ENCODE measurements around the gene AGAP3.

AGAP3 gene

DNA sequence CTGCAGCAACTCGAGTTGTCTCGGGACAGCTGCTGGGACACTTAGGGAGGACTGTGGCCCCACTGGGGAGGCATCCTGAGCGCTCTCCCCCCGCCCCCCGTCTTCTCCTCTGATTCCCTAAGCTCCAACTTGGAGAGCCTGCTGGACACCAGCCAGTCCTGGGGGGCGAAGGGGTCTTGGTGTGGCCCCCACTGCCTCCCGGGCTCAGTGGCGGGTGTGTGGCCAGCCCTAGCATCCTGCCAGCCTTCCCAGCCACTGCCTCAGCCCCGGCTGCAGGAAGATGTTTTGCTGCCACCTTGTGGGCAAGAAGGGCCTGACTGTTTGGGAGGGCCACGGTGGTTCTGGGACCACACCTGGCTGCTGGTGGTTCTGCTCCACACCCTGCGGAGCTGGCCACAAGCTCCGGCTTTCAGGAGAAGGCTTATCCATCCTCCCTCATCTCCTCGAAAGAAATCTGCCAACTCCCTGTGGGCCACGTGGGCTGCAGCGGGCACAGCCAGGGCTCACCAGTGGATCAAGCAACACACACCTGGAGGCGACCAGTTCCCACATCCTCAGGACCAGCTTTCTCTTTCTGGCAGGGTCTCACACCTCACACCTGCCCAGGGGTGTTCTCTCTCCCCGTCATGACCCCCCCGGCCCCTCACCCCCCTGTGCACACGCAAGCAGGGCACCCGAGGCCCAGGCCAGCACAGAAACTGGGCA lies 24.8 kb downstream of the AGAP3 start:
- no peak for FAIRE-seq

DNA sequence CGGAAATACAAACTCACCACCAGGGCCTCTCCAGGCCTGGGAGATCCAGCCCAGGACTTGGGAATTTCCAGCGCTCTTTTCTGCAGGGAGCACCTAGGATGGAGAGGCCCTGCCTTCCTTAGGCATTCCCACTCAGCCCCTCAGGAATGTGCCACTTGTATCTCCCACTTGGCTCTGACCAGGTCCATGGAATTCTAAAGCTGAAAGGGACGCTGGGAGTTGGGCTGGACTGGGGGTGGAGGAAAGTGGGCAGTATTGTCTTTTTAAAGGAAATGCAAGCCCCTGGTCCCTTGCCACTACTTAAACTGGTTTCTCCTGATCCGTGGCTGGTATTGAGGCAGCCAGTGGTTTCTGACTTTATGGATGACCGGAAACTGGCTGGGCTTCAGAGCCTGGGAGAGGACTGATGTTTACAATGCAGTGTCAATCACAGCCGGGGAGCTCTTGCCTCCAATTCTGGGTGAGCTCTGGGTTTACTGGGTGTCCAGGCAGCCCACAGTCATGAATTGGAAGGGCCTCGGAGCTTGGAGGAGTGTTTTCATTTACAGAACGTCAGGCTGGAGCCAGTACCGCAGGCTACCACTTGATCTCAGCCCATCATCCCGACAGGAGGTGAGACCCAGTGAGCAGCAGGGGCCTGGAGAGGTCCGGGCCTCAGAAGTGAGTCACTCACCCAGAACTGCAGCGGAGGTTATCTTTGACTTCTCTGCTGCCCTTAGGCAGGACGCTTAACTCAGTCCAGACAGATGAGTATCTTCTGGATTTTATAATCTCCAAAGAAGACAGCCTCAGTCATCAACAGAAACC lies 27.3 kb downstream of the AGAP3 start:
- FAIRE-seq = no peak

GRCh38 chr7:151114151-151115090 lies 28.1 kb downstream of the AGAP3 start:
- no peak for FAIRE-seq

DNA sequence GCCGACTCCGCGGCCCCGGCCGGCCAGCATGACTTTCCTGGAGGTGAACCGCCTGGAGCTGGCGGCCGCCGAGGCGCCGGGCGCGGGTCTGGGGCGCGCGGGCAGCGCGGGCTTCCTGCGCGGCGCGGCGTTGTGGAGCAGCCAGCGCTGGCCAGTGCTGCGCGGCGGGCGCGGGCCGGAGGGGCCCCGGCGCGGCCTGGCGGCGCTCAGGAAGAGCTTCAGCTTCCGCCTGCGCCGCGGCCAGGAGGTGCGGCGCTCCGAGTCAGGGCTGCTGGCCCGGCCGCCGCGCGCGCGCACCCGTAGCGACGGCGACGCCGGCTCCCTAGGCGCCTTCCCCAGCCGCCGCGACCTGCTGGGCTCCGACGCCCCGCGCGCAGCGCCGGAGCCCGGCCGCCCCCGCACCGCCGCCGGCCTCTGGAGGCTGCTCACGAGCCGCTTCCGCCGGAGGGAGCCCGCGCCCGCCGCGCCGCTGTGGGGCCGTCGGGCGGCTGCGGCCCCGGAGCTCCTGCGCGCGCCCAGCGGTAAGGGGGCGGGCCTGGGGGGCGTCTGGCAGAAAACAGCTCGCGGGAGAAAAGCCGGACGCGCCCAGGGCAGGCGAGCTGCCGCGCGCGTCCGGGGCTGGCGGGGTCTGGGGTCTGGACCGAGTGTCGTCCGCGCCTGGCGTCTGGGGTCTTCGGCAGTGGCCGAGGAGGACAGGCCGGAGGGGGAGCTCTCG lies 29.0 kb downstream of the AGAP3 start:
- no peak for FAIRE-seq

- no peak for FAIRE-seq
These were observed 29.7 kb downstream of the AGAP3 start for GRCh38 chr7:151115836-151116418.

- no peak for FAIRE-seq
These were observed 30.5 kb downstream of the AGAP3 start for GRCh38 chr7:151116603-151117440.

- no peak for FAIRE-seq
These were observed 31.3 kb downstream of the AGAP3 start for GRCh38 chr7:151117565-151117964.

DNA sequence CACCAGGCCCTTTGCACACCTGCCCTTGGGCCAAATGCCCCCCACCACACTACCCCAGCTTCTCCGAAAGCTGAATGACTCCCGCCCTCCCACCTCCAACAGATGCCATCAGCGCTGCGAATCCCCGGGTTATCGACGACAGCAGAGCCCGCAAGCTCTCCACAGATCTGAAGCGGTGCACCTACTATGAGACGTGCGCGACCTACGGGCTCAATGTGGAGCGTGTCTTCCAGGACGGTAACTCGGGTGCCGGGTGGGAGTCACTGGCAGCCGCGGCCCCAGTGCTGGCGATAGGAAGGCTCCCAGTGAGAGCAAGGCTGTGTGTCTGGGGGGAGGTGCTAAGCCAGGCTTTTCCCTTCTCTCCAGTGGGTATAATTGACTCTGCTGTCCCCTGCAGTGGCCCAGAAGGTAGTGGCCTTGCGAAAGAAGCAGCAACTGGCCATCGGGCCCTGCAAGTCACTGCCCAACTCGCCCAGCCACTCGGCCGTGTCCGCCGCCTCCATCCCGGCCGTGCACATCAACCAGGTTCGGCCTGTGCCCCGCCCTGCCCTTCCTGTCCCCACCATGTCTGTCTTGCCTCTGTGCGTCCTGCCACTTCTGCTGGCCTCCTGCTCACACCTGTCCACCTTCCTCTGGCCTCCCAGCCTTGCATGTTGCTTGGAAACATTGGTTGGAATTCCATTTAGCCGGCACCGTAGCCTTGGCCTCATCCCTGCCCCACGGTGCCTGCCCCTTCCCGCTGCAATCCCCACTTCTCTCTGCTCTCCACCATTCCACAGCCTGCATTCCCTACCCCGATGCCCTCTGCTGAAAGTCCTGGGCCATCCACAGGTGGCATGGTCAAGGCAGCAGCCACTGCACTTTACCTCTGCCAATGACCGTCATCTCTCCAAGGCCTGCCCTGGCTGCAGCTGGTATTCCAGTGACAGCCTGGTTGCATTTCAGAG lies 32.1 kb downstream of the AGAP3 start:
- FAIRE-seq = no peak

DNA sequence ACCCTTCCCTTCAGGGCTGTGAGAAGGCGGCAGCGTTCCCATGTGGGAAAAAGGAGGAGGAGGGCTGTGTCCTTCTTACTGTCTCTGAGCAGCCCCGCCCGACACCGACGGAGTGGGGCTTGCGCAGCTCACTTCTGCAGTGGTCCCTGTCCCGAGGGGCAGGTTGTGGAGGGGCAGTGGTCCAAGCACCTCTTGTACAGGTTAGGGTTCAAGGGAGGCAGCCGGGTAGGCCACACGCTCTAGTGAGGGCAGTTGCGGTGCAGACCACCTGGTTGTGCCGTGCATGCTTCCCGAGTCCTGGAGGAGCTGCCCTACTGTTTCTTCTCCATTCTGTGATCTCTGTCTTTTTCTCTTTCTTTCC lies 32.8 kb downstream of the AGAP3 start:
- FAIRE-seq = no peak

DNA sequence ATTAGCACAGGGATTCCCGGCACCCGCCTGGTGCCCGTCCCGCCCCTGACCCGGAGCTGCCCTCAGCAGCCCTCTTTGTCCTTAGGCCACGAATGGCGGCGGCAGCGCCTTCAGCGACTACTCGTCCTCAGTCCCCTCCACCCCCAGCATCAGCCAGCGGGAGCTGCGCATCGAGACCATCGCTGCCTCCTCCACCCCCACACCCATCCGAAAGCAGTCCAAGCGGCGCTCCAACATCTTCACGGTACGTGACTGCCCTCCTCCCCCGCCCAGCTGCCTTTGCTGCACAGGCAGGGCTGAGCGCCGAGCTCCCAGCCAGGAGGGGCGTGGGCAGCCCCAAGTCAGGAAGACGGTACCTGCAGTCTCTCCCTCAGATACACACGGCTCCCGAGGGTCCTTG lies 33.6 kb downstream of the AGAP3 start:
- FAIRE-seq = no peak

DNA sequence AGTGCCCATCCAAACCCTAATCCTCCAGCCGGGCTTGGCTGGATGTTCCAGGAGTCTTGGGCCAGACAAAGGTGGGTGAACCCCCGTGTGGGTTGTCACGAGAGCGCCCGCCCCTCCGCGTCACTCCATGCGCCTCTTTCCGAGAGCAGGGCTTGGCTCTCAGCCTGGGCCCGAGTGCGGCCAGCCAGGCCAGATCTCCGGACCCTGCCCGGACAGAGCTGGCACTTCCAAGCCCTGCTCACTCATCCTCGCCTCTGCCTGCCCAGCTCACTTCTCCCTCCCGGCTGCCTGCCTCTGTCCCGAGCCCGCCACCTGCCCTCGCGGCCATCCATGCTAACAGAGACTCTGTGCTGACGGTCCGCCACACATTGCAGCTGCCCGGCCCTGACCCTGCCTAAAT lies 34.6 kb downstream of the AGAP3 start:
- FAIRE-seq = no peak

GRCh38 chr7:151121380-151122170 lies 35.3 kb downstream of the AGAP3 start:
- FAIRE-seq = no peak

DNA sequence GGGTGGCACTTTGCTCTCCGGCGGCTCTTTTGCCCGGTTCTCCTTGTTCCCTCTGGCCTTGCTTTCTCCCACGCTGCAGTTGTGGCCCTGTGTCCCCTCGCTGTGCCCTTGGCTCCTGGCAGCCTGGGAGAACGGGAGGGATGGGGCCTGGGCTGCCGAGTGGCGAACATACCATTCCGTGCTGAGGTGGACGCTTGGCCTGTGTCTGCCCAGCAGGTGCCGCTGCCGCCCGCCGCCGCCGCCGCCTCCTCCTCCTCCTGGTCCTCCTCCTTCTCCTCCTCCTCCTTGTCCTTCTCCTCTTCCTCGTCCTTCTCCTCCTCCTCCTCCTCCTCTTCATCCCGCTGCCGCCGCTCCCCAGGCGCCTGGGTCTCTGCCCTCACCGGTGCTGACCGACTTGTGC lies 36.0 kb downstream of the AGAP3 start:
- FAIRE-seq = no peak

DNA sequence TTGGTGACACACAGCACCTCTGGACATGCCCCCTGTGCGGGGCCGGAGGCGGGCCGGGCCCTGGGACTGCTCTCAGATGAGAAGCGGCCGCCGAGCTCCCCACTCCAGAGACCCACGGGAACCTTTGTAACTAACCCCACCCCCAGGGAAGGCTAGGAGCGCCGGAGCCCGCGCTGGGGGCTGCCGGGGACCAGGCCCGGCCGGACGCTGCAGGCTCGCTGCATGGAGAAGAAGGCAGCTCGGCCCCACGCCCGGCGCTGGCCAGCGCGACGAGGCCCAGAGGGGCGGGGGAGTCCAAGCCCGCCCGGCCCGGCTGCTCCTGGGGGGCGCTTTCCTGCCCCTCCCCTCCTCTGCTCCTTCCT lies 36.5 kb downstream of the AGAP3 start:
- FAIRE-seq = no peak

DNA sequence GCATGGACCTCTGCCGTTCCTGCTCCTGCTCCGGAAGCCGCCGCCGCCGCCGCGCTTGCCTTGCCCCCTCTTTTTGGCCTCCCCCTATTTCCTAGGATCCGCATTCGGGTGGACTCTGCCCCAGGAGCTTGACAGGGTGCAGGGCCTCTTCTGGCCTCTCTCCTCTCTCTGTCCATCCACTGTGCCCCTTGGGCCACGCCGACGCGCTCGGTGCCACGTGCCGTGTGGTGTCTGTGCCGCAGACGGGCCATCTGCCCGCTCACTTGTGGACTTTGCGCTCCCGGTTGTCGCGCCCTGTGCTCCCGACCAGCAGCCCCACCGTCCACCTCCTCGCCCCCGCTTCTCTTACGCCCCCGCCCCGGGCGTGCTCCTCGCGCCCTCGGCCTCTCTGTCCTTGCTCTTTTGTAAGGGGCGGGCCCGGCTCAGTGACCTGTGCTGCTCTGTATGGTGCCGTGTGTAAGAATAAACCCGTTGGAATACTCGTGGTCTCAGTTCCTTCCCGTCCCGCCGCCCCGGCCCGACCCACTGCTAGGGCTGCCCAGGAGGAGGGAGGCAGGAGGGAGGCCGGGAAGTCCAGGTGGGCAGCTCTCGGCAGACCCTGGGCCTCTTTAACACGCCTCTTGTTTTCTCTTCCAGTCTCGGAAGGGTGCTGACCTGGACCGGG lies 37.0 kb downstream of the AGAP3 start:
- no peak for FAIRE-seq

DNA sequence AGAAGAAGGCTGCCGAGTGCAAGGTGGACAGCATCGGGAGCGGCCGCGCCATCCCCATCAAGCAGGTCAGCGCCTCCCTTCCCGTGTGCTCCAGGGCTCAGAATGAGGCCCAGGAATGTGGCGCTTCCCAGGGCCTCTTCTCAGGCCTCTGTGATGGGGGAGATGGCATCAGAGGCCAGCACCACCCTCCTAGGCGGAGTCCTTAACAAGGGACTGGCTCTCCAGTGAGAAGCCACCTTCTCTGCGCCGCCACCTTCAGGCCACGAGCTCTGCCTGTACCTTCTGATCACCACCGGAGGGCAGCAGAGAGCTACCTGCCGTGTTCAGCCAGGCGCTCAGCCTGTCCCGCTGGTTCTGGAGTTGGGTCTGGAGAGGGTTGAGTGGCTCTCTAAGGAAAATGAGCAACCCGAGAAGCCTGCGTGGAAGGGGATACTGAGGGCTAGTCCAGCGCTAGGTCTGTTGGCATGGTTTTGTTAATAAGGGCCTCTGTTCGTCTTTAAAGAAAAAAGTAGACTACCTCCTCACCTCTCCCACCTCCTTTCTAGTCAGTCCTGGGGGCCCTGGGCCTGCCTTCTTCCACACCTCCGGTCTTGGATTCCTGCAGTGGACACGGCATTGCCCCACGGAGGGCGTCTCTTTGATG lies 37.7 kb downstream of the AGAP3 start:
- no peak for FAIRE-seq

GRCh38 chr7:151124481-151124880 lies 38.2 kb downstream of the AGAP3 start:
- no peak for FAIRE-seq

GRCh38 chr7:151124899-151125399 lies 38.7 kb downstream of the AGAP3 start:
- FAIRE-seq = no peak
